Endothelial cell of umbilical vein (primary cell): Measurements from ENCODE around the gene MSH3. TPM values are rescaled to one million over a fixed set of nuclear protein-coding genes. Genes with fewer than 3 reads are reported as not detected.

Experiments
- BruUV-seq: library from RNA; stranded (reverse); fragments of 400-500 nt; replicated peaks from 2 replicates; lab custom pipeline; 2021; lab: Mats Ljungman, UMichigan
- CTCF ChIA-PET: fragments of 300-600, 350-600 bp; sonication (Branson Sonifier 250); formaldehyde crosslinking; loops from one replicate; lab custom pipeline; 2021; ENCODE audit warnings: antibody characterized with exemption, inconsistent platforms; lab: Charles Lee
- POLR2A ChIA-PET: fragments of 300-600, 350-600 bp; sonication (Branson Sonifier 250); formaldehyde crosslinking; loops from one replicate; lab custom pipeline; 2021; ENCODE audit warnings: antibody characterized with exemption, inconsistent platforms; lab: Charles Lee
- DNase-seq: peaks from one replicate; pipeline ENCODE4 v3.0.0-alpha.2; 2011; ENCODE audit warnings: low read depth, low spot score
- FAIRE-seq: peaks from 2 replicates; lab custom pipeline; 2011; peaks lifted over from hg19 to GRCh38; lab: Jason Lieb, UNC
- H2AFZ ChIP-seq: 2 replicates; pipeline ENCODE4 v1.6.0; 2012; ENCODE audit warnings: low read depth, low read length, control low read depth, inconsistent platforms
- H3K27ac ChIP-seq: 2 replicates; pipeline ENCODE4 v1.5.1; 2011; ENCODE audit warnings: low read depth, mild to moderate bottlenecking, control low read depth, low read length, moderate library complexity; ENCODE audit not compliant: insufficient read depth
- H3K27me3 ChIP-seq, 2 experiments: 2 replicates each; pipeline versions ENCODE4 v1.6.0 to v1.6.1; 2011; ENCODE audit warnings: low read length in 2 of 2, mixed read lengths in 1 of 2; ENCODE audit not compliant: control insufficient read depth in 2 of 2, insufficient read depth in 2 of 2
- H3K36me3 ChIP-seq, 2 experiments: 2 replicates in 1 of 2; 3 replicates in 1 of 2; pipeline ENCODE4 v1.5.1; 2011; ENCODE audit warnings: low read length in 2 of 2, mild to moderate bottlenecking in 1 of 2, moderate library complexity in 1 of 2; ENCODE audit not compliant: control insufficient read depth in 2 of 2, insufficient read depth in 2 of 2; ENCODE audit errors: extremely low read depth in 1 of 2
- H3K4me1 ChIP-seq: 3 replicates; pipeline ENCODE4 v1.5.1; 2011; ENCODE audit warnings: mild to moderate bottlenecking, low read length; ENCODE audit not compliant: control insufficient read depth, insufficient read depth; ENCODE audit errors: extremely low read depth
- H3K4me2 ChIP-seq: 2 replicates; pipeline ENCODE4 v1.6.1; 2011; ENCODE audit warnings: low read length, control low read depth, mixed read lengths; ENCODE audit not compliant: insufficient read depth
- H3K4me3 ChIP-seq, 3 experiments: fragments of 200-600 bp in 1 of 3; sonication (generic), shearing (Covaris generic) in 1 of 3; replicated peaks in 1 of 3; 2 replicates each; pipeline ENCODE4 v1.5.1; 2011 to 2016; ENCODE audit warnings: control low read depth in 3 of 3, low read length in 3 of 3, mild to moderate bottlenecking in 2 of 3, inconsistent platforms in 1 of 3, low read depth in 1 of 3, moderate library complexity in 1 of 3; ENCODE audit not compliant: insufficient read depth in 1 of 3
- H3K79me2 ChIP-seq: 2 replicates; pipeline ENCODE4 v1.6.0; 2012; ENCODE audit warnings: low read length, inconsistent platforms; ENCODE audit not compliant: control insufficient read depth, insufficient read depth
- H3K9ac ChIP-seq: replicated peaks from 2 replicates; pipeline ENCODE3; 2011; ENCODE audit warnings: low read length, control low read depth; ENCODE audit not compliant: insufficient read depth; ENCODE audit errors: extremely low read depth
- H3K9me1 ChIP-seq: replicated peaks from 3 replicates; pipeline ENCODE4 v1.6.0; 2011; ENCODE audit warnings: mild to moderate bottlenecking, low read length; ENCODE audit not compliant: control insufficient read depth, insufficient read depth; ENCODE audit errors: extremely low read depth
- H3K9me3 ChIP-seq: replicated peaks from 2 replicates; pipeline ENCODE4 v1.5.1; 2012; ENCODE audit warnings: low read length, inconsistent platforms; ENCODE audit not compliant: control insufficient read depth, insufficient read depth
- H4K20me1 ChIP-seq: replicated peaks from 2 replicates; pipeline ENCODE3; 2011; ENCODE audit warnings: mild to moderate bottlenecking, low read length; ENCODE audit not compliant: control insufficient read depth, insufficient read depth; ENCODE audit errors: extremely low read depth
- EZH2 ChIP-seq: IDR thresholded peaks from 2 replicates; pipeline ENCODE4 v1.6.1; 2012; ENCODE audit warnings: borderline replicate concordance, low read depth, mild to moderate bottlenecking, moderate library complexity, low read length, inconsistent platforms; ENCODE audit not compliant: severe bottlenecking
- FOS ChIP-seq: IDR thresholded peaks from 2 replicates; pipeline ENCODE4 v1.6.1; 2011; ENCODE audit warnings: mild to moderate bottlenecking, low read length, moderate library complexity, borderline replicate concordance; ENCODE audit not compliant: insufficient read depth
- GATA2 ChIP-seq: IDR thresholded peaks from 2 replicates; pipeline ENCODE4 v1.7.0; 2011; ENCODE audit warnings: low read depth, mild to moderate bottlenecking, moderate library complexity, mixed read lengths, low read length; ENCODE audit not compliant: insufficient read length, insufficient read depth
- JUN ChIP-seq: IDR thresholded peaks from 2 replicates; pipeline ENCODE4 v1.6.1; 2011; ENCODE audit warnings: borderline replicate concordance, low read depth; ENCODE audit not compliant: insufficient read length, insufficient read depth
- MYC ChIP-seq: IDR thresholded peaks from one replicate; pipeline ENCODE4 v1.6.1; 2011; ENCODE audit warnings: mild to moderate bottlenecking, low read depth, low read length
- POLR2A ChIP-seq: IDR thresholded peaks from 2 replicates; pipeline ENCODE4 v1.6.1; 2012; ENCODE audit warnings: low read depth, mild to moderate bottlenecking, control low read depth, low read length
- POLR2AphosphoS5 ChIP-seq: IDR thresholded peaks from 2 replicates; pipeline ENCODE4 v1.6.1; 2012; ENCODE audit warnings: low read depth, mild to moderate bottlenecking, control low read depth, low read length, moderate library complexity; ENCODE audit not compliant: insufficient read depth
- dilution Hi-C: fragments of 300-500 bp; cut with MboI; formaldehyde crosslinking; loops from one replicate; pipeline ENCODE4 v1.15.0; 2019; ENCODE audit warnings: low sequenced_read_pairs; ENCODE audit not compliant: extremely low pct_ligation_motif_present
- intact Hi-C: fragments of 100-400 bp; cut with micrococcal nuclease; formaldehyde crosslinking; loops from one replicate; pipeline ENCODE4 v1.10.0; 2022
- polyA plus RNA-seq, 4 experiments: library from polyadenylated mRNA; depleted of rRNA in 3 of 4; stranded (reverse) in 3 of 4; unstranded in 1 of 4; fragments of >200 nt; gene quantifications; 2 replicates each; pipeline versions ENCODE4 v1.2.1 to v1.2.3, GENCODE V29; 2011 to 2012; ENCODE audit warnings: missing spikeins in 1 of 4
- total RNA-seq: library from RNA; stranded (reverse); gene quantifications from 2 replicates; pipeline ENCODE4 v1.2.3, GENCODE V29; 2021
- TF ChIP-seq, protein P1 (sequence below), 2 donors: IDR thresholded peaks; 1 replicate in 1 of 2; 2 replicates in 1 of 2; pipeline ENCODE4 v1.5.1; 2011; ENCODE audit warnings: low read length in 2 of 2, mild to moderate bottlenecking in 2 of 2, moderate library complexity in 2 of 2, control low read depth in 1 of 2, inconsistent platforms in 1 of 2, low read depth in 1 of 2; ENCODE audit not compliant: insufficient read depth in 1 of 2; ENCODE audit errors: extremely low read depth in 1 of 2
- TF ChIP-seq, protein P2 (sequence below): IDR thresholded peaks from 2 replicates; pipeline ENCODE4 v1.6.1; 2011; ENCODE audit not compliant: insufficient read depth, insufficient read length

MSH3 gene
- total and polyA plus RNA-seq, 2 donors (not counting 3 experiments of a cell fraction or from before 2014, with no cell fraction given), result 2.0 to 13.0 TPM

DNA sequence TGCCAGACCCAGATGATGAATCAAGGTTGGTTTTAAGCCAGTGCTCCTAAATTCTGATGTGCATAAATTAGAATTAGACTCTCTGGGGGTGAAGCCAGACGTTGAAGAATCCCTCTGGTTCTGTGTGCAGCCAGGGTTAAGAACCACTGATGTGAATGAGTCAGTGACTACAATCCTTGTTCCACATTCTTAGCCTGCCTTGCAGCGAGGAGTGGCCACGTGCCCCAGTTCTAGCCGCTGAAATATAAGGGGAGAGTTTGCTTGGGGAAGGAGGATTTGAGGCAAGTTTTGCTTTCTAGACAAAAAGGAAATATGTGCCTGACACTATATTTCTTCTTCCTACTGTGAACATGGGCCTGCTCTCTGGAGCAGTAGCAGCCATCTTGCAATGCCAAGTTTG, 34.2 kb upstream of the MSH3 start:
- no TSS peak for BruUV-seq
- no peak for DNase-seq

DNA sequence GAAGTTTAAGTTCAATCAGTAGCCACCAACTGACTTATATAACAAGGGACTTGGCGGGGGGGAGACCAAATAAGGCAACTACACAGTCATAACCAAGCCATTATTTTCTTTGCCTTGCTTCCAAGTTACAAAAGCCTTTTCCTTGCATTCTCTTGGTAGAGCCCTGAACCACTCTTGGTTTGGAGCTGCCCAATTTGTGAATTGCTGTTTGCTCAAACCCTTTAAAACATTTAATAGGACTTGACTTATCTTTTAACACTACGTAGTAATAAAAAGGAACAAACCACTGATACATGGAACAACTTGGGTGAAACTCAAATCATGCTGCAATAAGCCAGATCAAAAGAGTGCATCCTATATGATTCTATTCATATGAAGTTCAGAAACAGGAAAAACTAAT, 31.7 kb upstream of the MSH3 start:
- Histone ChIP-seq H3K9me1 (no peaks in the 10 kb centered on the region), H3K9ac (no peak overlapping the region), H3K36me3 (no peaks in the 10 kb centered on the region), H3K9me3 (no peaks in the 10 kb centered on the region), H3K4me2 (no peak overlapping the region), H3K27me3 (no peaks in the 10 kb centered on the region), H3K79me2 (no peaks in the 10 kb centered on the region), H4K20me1 (no peaks in the 10 kb centered on the region), H2AFZ (no peak overlapping the region), H3K4me1 (no peaks in the 10 kb centered on the region), H3K27ac (no peak overlapping the region), H3K4me3 (no peak overlapping the region)
- ChIA-PET CTCF (no interaction called here), POLR2A (no interaction called here)
- no TSS peak for BruUV-seq
- TF ChIP-seq JUN (no peak), POLR2A (no peak), MYC (no peak), POLR2AphosphoS5 (no peak), GATA2 (no peak), EZH2 (no peak), FOS (no peak)
- TF ChIP-seq, protein P1, sequence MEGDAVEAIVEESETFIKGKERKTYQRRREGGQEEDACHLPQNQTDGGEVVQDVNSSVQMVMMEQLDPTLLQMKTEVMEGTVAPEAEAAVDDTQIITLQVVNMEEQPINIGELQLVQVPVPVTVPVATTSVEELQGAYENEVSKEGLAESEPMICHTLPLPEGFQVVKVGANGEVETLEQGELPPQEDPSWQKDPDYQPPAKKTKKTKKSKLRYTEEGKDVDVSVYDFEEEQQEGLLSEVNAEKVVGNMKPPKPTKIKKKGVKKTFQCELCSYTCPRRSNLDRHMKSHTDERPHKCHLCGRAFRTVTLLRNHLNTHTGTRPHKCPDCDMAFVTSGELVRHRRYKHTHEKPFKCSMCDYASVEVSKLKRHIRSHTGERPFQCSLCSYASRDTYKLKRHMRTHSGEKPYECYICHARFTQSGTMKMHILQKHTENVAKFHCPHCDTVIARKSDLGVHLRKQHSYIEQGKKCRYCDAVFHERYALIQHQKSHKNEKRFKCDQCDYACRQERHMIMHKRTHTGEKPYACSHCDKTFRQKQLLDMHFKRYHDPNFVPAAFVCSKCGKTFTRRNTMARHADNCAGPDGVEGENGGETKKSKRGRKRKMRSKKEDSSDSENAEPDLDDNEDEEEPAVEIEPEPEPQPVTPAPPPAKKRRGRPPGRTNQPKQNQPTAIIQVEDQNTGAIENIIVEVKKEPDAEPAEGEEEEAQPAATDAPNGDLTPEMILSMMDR (IDR thresholded peaks at IDR 0.05; ENCODE audit: extremely low read depth in 1 of 2, insufficient read depth in 1 of 2, low read depth in 1 of 2, low read length in 2 of 2), result no peak
- TF ChIP-seq, protein P2, sequence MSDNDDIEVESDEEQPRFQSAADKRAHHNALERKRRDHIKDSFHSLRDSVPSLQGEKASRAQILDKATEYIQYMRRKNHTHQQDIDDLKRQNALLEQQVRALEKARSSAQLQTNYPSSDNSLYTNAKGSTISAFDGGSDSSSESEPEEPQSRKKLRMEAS, result no peak
- intact Hi-C loops, result no loop called here
- dilution Hi-C loops, result no loop called here
- DNase-seq (no peak), FAIRE-seq (no peak)

More for the DNA sequence above, 34.2 kb upstream of the MSH3 start:
- Histone ChIP-seq H3K9me1 (no peaks in the 10 kb centered on the region), H2AFZ (no peak overlapping the region), H3K9ac (no peak overlapping the region), H3K4me1 (no peaks in the 10 kb centered on the region), H3K4me3 (no peak overlapping the region), H3K79me2 (no peaks in the 10 kb centered on the region), H3K36me3 (no peaks in the 10 kb centered on the region), H3K27me3 (no peaks in the 10 kb centered on the region), H3K9me3 (no peaks in the 10 kb centered on the region), H3K27ac (no peak overlapping the region), H4K20me1 (no peaks in the 10 kb centered on the region), H3K4me2 (no peak overlapping the region)
- intact Hi-C loops, result no loop called here
- FAIRE-seq, result no peak
- POLR2A ChIA-PET, result no interaction called here
- dilution Hi-C loops, result no loop called here
- TF ChIP-seq, protein P1 (IDR thresholded peaks at IDR 0.05; ENCODE audit: extremely low read depth in 1 of 2, insufficient read depth in 1 of 2, low read depth in 1 of 2, low read length in 2 of 2), result no peak
- TF ChIP-seq GATA2 (no peak), POLR2AphosphoS5 (no peak)
- TF ChIP-seq, protein P2, result no peak
- CTCF ChIA-PET, result no interaction called here
